Testis (tissue), 2 donors: ENCODE measurements around the gene ZFP36L1.

ENCODE experiments used
- CTCF ChIP-seq, 3 experiments: fragments of 450-650 bp in 2 of 3; fragments of 200-600 bp in 1 of 3; sonication (generic) in 1 of 3; IDR thresholded peaks; one replicate each; pipeline ENCODE4 v1.5.1; 2016 to 2019; ENCODE audit warnings: antibody characterized with exemption in 3 of 3, mild to moderate bottlenecking in 2 of 3, moderate library complexity in 1 of 3
- POLR2A ChIP-seq: fragments of 450-650 bp; IDR thresholded peaks from one replicate; pipeline ENCODE4 v1.6.1; 2017; ENCODE audit warnings: antibody characterized with exemption, mild to moderate bottlenecking, moderate library complexity

- no peak for TF ChIP-seq CTCF (IDR thresholded peaks at IDR 0.05)
- no peak for TF ChIP-seq POLR2A
These were observed 49.4 kb upstream of the ZFP36L1 start for GRCh38 chr14:68842298-68842697.
